ENCODE data around the gene C1QC. TPM values are rescaled to one million over a fixed set of nuclear protein-coding genes. Genes with fewer than 3 reads are reported as not detected.

C1QC gene
- total RNA-seq, 1 experiment from 2014 or later = 0.59 TPM

DNA sequence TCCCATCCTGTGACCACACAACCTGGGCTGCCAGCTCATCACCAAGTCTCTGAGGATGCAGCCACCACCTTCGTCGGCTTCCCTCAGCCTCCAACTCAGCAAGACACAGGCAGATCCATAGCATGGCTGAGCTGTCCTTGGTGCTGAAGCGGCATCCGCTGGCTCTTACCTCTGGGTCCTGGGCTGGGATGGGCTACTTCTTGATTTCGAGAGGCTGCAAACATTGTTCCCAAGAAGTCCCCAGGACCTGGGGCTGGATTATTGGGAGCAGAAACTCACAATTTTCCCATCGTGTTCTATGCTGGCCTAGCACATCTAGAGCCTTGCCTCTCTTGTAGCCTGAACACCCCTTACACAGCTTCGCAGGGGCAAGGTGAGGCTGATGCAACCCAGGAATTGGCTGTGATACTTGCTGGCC is 31.9 kb upstream of the C1QC start:
- intact Hi-C loops (cut with micrococcal nuclease) = no loop called here
- H3K9ac ChIP-seq (ENCODE audit: low read length) = no peak overlapping the region
- CTCF ChIA-PET = no interaction called here
- no peak overlapping the region for H3K4me2 ChIP-seq (ENCODE audit: low read length)
- H3K79me2 ChIP-seq (ENCODE audit: insufficient read depth, low read length) = no peaks in the 10 kb centered on the region
- DNase-seq (ENCODE audit: low read depth, low spot score) (no peak), ATAC-seq (peak; percentile 67)
- no peaks in the 10 kb centered on the region for H4K20me1 ChIP-seq (ENCODE audit: insufficient read depth)
- no peaks in the 10 kb centered on the region for H3K9me2 ChIP-seq (ENCODE audit: insufficient read depth)
- H3K36me3 ChIP-seq (ENCODE audit: control insufficient read depth in 1 of 2, insufficient read depth in 2 of 2, low read length in 2 of 2) = no peaks in the 10 kb centered on the region
- no peak overlapping the region for H2AFZ ChIP-seq (ENCODE audit: low read depth, low read length, poor library complexity, severe bottlenecking)
- TF ChIP-seq, protein P1, sequence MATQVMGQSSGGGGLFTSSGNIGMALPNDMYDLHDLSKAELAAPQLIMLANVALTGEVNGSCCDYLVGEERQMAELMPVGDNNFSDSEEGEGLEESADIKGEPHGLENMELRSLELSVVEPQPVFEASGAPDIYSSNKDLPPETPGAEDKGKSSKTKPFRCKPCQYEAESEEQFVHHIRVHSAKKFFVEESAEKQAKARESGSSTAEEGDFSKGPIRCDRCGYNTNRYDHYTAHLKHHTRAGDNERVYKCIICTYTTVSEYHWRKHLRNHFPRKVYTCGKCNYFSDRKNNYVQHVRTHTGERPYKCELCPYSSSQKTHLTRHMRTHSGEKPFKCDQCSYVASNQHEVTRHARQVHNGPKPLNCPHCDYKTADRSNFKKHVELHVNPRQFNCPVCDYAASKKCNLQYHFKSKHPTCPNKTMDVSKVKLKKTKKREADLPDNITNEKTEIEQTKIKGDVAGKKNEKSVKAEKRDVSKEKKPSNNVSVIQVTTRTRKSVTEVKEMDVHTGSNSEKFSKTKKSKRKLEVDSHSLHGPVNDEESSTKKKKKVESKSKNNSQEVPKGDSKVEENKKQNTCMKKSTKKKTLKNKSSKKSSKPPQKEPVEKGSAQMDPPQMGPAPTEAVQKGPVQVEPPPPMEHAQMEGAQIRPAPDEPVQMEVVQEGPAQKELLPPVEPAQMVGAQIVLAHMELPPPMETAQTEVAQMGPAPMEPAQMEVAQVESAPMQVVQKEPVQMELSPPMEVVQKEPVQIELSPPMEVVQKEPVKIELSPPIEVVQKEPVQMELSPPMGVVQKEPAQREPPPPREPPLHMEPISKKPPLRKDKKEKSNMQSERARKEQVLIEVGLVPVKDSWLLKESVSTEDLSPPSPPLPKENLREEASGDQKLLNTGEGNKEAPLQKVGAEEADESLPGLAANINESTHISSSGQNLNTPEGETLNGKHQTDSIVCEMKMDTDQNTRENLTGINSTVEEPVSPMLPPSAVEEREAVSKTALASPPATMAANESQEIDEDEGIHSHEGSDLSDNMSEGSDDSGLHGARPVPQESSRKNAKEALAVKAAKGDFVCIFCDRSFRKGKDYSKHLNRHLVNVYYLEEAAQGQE (IDR thresholded peaks at IDR 0.05; ENCODE audit: low read depth) = peak; percentile 94
- no peak for TF ChIP-seq SIN3A (IDR thresholded peaks at IDR 0.05; ENCODE audit: low read depth)
- peaks cover 80% of the 10 kb centered on the region for H3K27me3 ChIP-seq (ENCODE audit: insufficient read depth, low read length)
- H3K9me3 ChIP-seq (ENCODE audit: control insufficient read depth in 1 of 2, insufficient read depth in 1 of 2, low read depth in 1 of 2, low read length in 2 of 2) = no peaks in the 10 kb centered on the region
- no peak overlapping the region for H3K27ac ChIP-seq (ENCODE audit: low read depth, low read length)
- RAD21 ChIA-PET (ENCODE audit: low non-redundant PET in 1 of 2, low total read pairs in 2 of 2, uncharacterized antibody in 2 of 2, unreplicated experiment in 2 of 2) = no interaction called here
- no peak overlapping the region for H3K4me3 ChIP-seq (replicated peaks in 1 of 2; ENCODE audit: low read depth in 1 of 2, low read length in 2 of 2)
- BruUV-seq (replicated peaks) = no TSS peak
- POLR2A ChIA-PET = no interaction called here
- H3K4me1 ChIP-seq (ENCODE audit: control insufficient read depth in 1 of 2, insufficient read depth in 2 of 2, low read length in 2 of 2) = no peaks in the 10 kb centered on the region

DNA sequence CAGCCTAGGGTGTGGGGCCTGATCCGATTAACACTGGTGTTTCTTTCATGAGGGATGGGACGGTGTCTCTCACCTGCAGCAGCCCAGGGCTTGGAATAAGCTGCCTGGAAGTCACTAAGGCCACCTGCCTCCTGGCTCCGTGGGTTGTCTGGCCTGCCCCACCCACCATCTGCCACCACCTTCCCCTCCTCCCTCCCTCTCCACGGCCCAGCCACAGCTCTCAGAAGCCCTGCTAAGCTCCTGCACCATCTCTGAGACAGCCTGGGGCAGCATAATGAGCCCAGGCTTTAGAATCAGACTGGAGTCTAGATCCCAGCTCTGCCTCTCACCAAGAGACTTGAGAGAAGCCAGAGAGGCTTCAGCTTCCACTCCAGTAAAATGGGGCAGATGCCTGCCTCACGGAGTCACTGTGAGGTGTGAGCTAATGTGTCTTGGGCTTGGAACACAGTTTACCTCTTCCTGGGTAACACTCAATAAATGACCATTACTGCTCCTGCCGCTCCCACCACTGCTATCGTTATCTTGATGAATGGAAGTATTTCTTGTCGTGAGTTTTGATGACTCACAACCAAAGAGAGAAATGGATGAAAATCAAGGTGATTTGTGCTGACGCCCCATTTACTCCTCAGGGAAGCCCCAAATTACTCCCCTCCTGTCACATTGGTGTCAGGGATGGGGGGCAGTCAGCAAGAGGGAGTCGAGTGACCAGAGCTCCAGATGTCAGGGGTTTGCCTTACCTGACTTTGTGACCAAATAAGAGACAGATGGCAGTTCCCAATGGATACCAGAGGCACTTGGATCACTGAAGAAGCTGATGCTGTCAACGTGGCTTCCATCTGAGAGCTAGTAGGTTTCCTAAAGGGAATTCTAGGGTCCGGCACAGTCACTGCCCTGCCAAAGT is 30.5 kb upstream of the C1QC start:
- intact Hi-C loops (cut with micrococcal nuclease) = no loop called here
- Histone ChIP-seq H3K27me3 (ENCODE audit: insufficient read depth, low read length) (peaks cover 82% of the 10 kb centered on the region), H3K79me2 (ENCODE audit: insufficient read depth, low read length) (no peaks in the 10 kb centered on the region), H3K4me1 (ENCODE audit: control insufficient read depth in 1 of 2, insufficient read depth in 2 of 2, low read length in 2 of 2) (no peaks in the 10 kb centered on the region), H3K4me3 (replicated peaks in 1 of 2; ENCODE audit: low read depth in 1 of 2, low read length in 2 of 2) (no peak overlapping the region), H3K36me3 (ENCODE audit: control insufficient read depth in 1 of 2, insufficient read depth in 2 of 2, low read length in 2 of 2) (no peaks in the 10 kb centered on the region), H3K4me2 (ENCODE audit: low read length) (no peak overlapping the region), H3K9ac (ENCODE audit: low read length) (no peak overlapping the region), H3K9me3 (ENCODE audit: control insufficient read depth in 1 of 2, insufficient read depth in 1 of 2, low read depth in 1 of 2, low read length in 2 of 2) (no peaks in the 10 kb centered on the region), H3K9me2 (ENCODE audit: insufficient read depth) (no peaks in the 10 kb centered on the region), H4K20me1 (ENCODE audit: insufficient read depth) (no peaks in the 10 kb centered on the region), H3K27ac (ENCODE audit: low read depth, low read length) (no peak overlapping the region), H2AFZ (ENCODE audit: low read depth, low read length, poor library complexity, severe bottlenecking) (no peak overlapping the region)
- ATAC-seq (no peak), DNase-seq (ENCODE audit: low read depth, low spot score) (no peak)
- CTCF ChIA-PET = no interaction called here
- BruUV-seq (replicated peaks) = no TSS peak
- POLR2A ChIA-PET = interaction anchor here (1.3 kb wide), 1 partner anchor 23 kb away, joined by 3 read pairs; no protein-coding TSS in a partner anchor
- RAD21 ChIA-PET (ENCODE audit: low non-redundant PET in 1 of 2, low total read pairs in 2 of 2, uncharacterized antibody in 2 of 2, unreplicated experiment in 2 of 2) = no interaction called here
- no peak for TF ChIP-seq ELF1 (IDR thresholded peaks at IDR 0.05; ENCODE audit: borderline replicate concordance, low read depth)
- no peak for TF ChIP-seq SRF (IDR thresholded peaks at IDR 0.05; ENCODE audit: low read depth)
- TF ChIP-seq EGR1 (IDR thresholded peaks at IDR 0.05; ENCODE audit: low read depth) = no peak
- TF ChIP-seq RAD21 (IDR thresholded peaks at IDR 0.05; ENCODE audit: low read depth) = no peak
- no peak for TF ChIP-seq EZH2 (IDR thresholded peaks at IDR 0.05)
- no peak for TF ChIP-seq SP1 (IDR thresholded peaks at IDR 0.05; ENCODE audit: low read depth)
- no peak for TF ChIP-seq MAX (IDR thresholded peaks at IDR 0.05)
- no peak for TF ChIP-seq YY1 (IDR thresholded peaks at IDR 0.05; ENCODE audit: extremely low read depth, insufficient replicate concordance, low read depth, low read length)
- no peak for TF ChIP-seq JUND (IDR thresholded peaks at IDR 0.05)
- TF ChIP-seq, protein P2, sequence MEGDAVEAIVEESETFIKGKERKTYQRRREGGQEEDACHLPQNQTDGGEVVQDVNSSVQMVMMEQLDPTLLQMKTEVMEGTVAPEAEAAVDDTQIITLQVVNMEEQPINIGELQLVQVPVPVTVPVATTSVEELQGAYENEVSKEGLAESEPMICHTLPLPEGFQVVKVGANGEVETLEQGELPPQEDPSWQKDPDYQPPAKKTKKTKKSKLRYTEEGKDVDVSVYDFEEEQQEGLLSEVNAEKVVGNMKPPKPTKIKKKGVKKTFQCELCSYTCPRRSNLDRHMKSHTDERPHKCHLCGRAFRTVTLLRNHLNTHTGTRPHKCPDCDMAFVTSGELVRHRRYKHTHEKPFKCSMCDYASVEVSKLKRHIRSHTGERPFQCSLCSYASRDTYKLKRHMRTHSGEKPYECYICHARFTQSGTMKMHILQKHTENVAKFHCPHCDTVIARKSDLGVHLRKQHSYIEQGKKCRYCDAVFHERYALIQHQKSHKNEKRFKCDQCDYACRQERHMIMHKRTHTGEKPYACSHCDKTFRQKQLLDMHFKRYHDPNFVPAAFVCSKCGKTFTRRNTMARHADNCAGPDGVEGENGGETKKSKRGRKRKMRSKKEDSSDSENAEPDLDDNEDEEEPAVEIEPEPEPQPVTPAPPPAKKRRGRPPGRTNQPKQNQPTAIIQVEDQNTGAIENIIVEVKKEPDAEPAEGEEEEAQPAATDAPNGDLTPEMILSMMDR (IDR thresholded peaks at IDR 0.05 in 2 of 3, conservative IDR thresholded peaks at IDR 0.05 in 1 of 3; ENCODE audit: borderline replicate concordance in 1 of 3, insufficient read depth in 1 of 3, low read depth in 2 of 3, low read length in 2 of 3) = no peak
- TF ChIP-seq CBX3 (IDR thresholded peaks at IDR 0.05; ENCODE audit: low read depth) = no peak
- TF ChIP-seq POLR2AphosphoS5 (IDR thresholded peaks at IDR 0.05; ENCODE audit: low read depth, low read length) = no peak
- TF ChIP-seq, protein P3, sequence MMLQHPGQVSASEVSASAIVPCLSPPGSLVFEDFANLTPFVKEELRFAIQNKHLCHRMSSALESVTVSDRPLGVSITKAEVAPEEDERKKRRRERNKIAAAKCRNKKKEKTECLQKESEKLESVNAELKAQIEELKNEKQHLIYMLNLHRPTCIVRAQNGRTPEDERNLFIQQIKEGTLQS (IDR thresholded peaks at IDR 0.05) = no peak
